Panc1 (cell line): ENCODE results near the gene MYO1B. TPM values are rescaled to one million over a fixed set of nuclear protein-coding genes. Genes with fewer than 3 reads are reported as not detected.

Experiments
- ATAC-seq: fragments of 200-7000 bp; cut with Tn5 transposase; 2 replicates; pipeline ENCODE4 v1.9.1; 2020; ENCODE audit warnings: mild to moderate bottlenecking, moderate library complexity
- BruUV-seq: library from RNA; stranded (reverse); fragments of 400-500 nt; replicated peaks from 2 replicates; lab custom pipeline; 2021; lab: Mats Ljungman, UMichigan
- CTCF ChIA-PET: fragments of 300-600 bp; sonication (Branson Sonifier 250); formaldehyde crosslinking; loops from one replicate; lab custom pipeline; 2022; ENCODE audit warnings: antibody characterized with exemption; lab: Charles Lee
- POLR2A ChIA-PET: fragments of 300-600 bp; sonication (Branson Sonifier 250); formaldehyde crosslinking; loops from one replicate; lab custom pipeline; 2022; ENCODE audit warnings: antibody characterized with exemption; lab: Charles Lee
- DNase-seq: peaks from one replicate; pipeline ENCODE4 v3.0.0-alpha.2; 2010; ENCODE audit warnings: low read depth, low spot score
- H3K27ac ChIP-seq: 2 replicates; pipeline ENCODE4 v1.5.1; 2011; ENCODE audit warnings: mild to moderate bottlenecking, low read length, inconsistent platforms
- H3K27me3 ChIP-seq: fragments of 200-500 bp; sonication (Bioruptor generic); 2 replicates; pipeline ENCODE4 v1.6.0; 2014; ENCODE audit warnings: low read length, inconsistent platforms; ENCODE audit not compliant: control insufficient read depth, insufficient read depth
- H3K36me3 ChIP-seq: fragments of 200-500 bp; sonication (Bioruptor generic); 2 replicates; pipeline ENCODE4 v1.5.1; 2014; ENCODE audit warnings: inconsistent platforms, mild to moderate bottlenecking, low read length, moderate library complexity; ENCODE audit not compliant: control insufficient read depth, insufficient read depth
- H3K4me1 ChIP-seq: 2 replicates; pipeline ENCODE4 v1.5.1; 2011; ENCODE audit warnings: inconsistent platforms, mild to moderate bottlenecking, low read length, moderate library complexity; ENCODE audit not compliant: control insufficient read depth, insufficient read depth
- H3K4me3 ChIP-seq, 2 experiments: 2 replicates each; pipeline ENCODE4 v1.5.1; 2011 to 2012; ENCODE audit warnings: low read depth in 2 of 2, low read length in 2 of 2, mild to moderate bottlenecking in 2 of 2, inconsistent platforms in 1 of 2, moderate library complexity in 1 of 2
- H3K9me3 ChIP-seq: fragments of 200-500 bp; sonication (Bioruptor generic); 2 replicates; pipeline ENCODE4 v1.5.1; 2014; ENCODE audit warnings: low read depth, mild to moderate bottlenecking, inconsistent platforms, low read length, moderate library complexity; ENCODE audit not compliant: control insufficient read depth, insufficient read depth
- POLR2AphosphoS5 ChIP-seq: IDR thresholded peaks from 2 replicates; pipeline ENCODE4 v1.6.1; 2012; ENCODE audit warnings: mild to moderate bottlenecking, low read depth, low read length, moderate library complexity
- SIN3A ChIP-seq: IDR thresholded peaks from 2 replicates; pipeline ENCODE4 v1.6.1; 2012; ENCODE audit warnings: low read depth, mild to moderate bottlenecking, low read length, moderate library complexity, borderline replicate concordance; ENCODE audit not compliant: insufficient read depth
- TCF7L2 ChIP-seq: IDR thresholded peaks from 2 replicates; pipeline ENCODE4 v1.6.1; 2011; ENCODE audit warnings: mild to moderate bottlenecking, low read depth, low read length, inconsistent platforms
- in situ Hi-C: cut with HindIII; loops from 2 replicates; pipeline ENCODE4 v1.10.0; 2016; ENCODE audit warnings: low sequenced_read_pairs, low pct_unique_long_range_greater_than_20kb
- intact Hi-C: fragments of 100-400 bp; cut with micrococcal nuclease; formaldehyde crosslinking; loops from one replicate; pipeline ENCODE4 v1.10.0; 2022; ENCODE audit not compliant: unreplicated experiment
- total RNA-seq: library from RNA; stranded (reverse); gene quantifications from one replicate; pipeline ENCODE4 v1.2.1, GENCODE V29; 2021; ENCODE audit not compliant: unreplicated experiment
- TF ChIP-seq, protein P1 (sequence below), 2 experiments: IDR thresholded peaks; 2 replicates each; pipeline ENCODE4 v1.6.1; 2011 to 2012; ENCODE audit warnings: low read depth in 2 of 2, control low read depth in 1 of 2, low read length in 1 of 2, mild to moderate bottlenecking in 1 of 2, moderate library complexity in 1 of 2; ENCODE audit not compliant: insufficient read depth in 1 of 2
- TF ChIP-seq, protein P2 (sequence below): fragments of 450-650 bp; IDR thresholded peaks from 2 replicates; pipeline ENCODE4 v1.5.1; 2017; ENCODE audit warnings: mild to moderate bottlenecking

MYO1B gene
- total RNA-seq, 1 experiment from 2014 or later, result 51.5 TPM

DNA sequence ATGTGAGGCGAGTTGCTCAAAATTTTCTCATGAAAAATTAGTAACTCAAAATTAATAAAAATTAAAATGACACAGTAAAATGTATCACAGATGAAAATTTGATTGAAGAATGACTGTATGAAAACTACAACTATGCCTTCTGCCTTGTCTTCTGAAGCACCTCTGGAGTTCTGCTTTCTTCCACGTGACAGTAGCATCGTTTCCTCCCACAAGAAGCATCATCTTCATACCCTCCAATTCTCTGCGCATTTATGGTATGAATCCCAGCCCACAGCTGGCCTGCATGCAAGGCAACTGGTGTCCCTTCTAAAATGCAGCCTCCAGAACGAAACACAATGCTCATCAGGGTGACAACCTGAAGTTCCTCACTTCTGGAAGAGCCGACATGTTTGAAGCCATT lies 189.9 kb downstream of the MYO1B start:
- in situ Hi-C loops, result no loop called here
- no peaks in the 10 kb centered on the region for H3K36me3 ChIP-seq
- no peaks in the 10 kb centered on the region for H3K4me1 ChIP-seq
- H3K9me3 ChIP-seq, result no peaks in the 10 kb centered on the region
- H3K4me3 ChIP-seq, result no peak overlapping the region
- TF ChIP-seq, protein P1, sequence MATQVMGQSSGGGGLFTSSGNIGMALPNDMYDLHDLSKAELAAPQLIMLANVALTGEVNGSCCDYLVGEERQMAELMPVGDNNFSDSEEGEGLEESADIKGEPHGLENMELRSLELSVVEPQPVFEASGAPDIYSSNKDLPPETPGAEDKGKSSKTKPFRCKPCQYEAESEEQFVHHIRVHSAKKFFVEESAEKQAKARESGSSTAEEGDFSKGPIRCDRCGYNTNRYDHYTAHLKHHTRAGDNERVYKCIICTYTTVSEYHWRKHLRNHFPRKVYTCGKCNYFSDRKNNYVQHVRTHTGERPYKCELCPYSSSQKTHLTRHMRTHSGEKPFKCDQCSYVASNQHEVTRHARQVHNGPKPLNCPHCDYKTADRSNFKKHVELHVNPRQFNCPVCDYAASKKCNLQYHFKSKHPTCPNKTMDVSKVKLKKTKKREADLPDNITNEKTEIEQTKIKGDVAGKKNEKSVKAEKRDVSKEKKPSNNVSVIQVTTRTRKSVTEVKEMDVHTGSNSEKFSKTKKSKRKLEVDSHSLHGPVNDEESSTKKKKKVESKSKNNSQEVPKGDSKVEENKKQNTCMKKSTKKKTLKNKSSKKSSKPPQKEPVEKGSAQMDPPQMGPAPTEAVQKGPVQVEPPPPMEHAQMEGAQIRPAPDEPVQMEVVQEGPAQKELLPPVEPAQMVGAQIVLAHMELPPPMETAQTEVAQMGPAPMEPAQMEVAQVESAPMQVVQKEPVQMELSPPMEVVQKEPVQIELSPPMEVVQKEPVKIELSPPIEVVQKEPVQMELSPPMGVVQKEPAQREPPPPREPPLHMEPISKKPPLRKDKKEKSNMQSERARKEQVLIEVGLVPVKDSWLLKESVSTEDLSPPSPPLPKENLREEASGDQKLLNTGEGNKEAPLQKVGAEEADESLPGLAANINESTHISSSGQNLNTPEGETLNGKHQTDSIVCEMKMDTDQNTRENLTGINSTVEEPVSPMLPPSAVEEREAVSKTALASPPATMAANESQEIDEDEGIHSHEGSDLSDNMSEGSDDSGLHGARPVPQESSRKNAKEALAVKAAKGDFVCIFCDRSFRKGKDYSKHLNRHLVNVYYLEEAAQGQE (IDR thresholded peaks at IDR 0.05; ENCODE audit: insufficient read depth in 1 of 2, low read depth in 2 of 2, low read length in 1 of 2), result no peak
- TF ChIP-seq POLR2AphosphoS5 (no peak), SIN3A (no peak), TCF7L2 (no peak)
- TF ChIP-seq, protein P2, sequence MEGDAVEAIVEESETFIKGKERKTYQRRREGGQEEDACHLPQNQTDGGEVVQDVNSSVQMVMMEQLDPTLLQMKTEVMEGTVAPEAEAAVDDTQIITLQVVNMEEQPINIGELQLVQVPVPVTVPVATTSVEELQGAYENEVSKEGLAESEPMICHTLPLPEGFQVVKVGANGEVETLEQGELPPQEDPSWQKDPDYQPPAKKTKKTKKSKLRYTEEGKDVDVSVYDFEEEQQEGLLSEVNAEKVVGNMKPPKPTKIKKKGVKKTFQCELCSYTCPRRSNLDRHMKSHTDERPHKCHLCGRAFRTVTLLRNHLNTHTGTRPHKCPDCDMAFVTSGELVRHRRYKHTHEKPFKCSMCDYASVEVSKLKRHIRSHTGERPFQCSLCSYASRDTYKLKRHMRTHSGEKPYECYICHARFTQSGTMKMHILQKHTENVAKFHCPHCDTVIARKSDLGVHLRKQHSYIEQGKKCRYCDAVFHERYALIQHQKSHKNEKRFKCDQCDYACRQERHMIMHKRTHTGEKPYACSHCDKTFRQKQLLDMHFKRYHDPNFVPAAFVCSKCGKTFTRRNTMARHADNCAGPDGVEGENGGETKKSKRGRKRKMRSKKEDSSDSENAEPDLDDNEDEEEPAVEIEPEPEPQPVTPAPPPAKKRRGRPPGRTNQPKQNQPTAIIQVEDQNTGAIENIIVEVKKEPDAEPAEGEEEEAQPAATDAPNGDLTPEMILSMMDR, result no peak
- ATAC-seq (no peak), DNase-seq (no peak)
- H3K27me3 ChIP-seq, result no peaks in the 10 kb centered on the region
- ChIA-PET CTCF (no interaction called here), POLR2A (no interaction called here)
- intact Hi-C loops, result no loop called here
- no TSS peak for BruUV-seq
- no peak overlapping the region for H3K27ac ChIP-seq

DNA sequence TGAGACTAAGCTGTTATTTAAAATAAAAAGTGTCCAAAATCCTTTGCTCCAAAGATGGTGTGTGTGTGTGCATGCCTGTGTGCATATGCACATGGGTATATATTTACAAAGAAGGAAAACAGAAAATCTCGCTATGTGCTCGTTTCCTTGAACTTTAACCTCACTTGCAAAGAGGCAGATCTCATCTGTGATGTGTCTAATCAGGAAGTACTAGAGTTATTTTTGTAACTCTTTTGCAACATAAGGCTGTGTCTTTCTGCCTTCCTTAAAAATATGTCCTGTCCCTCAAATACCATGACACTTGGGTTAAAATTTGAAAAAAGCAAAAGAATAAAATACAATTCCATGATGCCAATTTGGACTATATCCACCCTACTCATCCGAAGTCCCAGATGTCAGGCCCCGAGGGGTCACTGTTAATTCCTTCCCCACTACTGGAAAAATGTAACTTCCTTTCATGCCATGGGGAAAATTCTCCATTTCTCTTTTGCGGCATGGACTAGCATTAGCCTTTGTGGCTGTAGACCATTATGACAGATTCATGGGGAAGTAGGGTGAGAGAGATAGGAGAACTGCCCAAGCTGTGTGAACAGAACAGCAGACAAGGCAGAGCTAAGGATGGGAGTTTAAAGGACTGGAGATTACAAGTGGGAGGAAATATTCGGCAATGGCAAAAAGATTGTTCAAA lies 191.3 kb downstream of the MYO1B start:
- BruUV-seq, result no TSS peak
- Histone ChIP-seq H3K4me3 (no peak overlapping the region), H3K27me3 (no peaks in the 10 kb centered on the region), H3K4me1 (no peaks in the 10 kb centered on the region), H3K36me3 (no peaks in the 10 kb centered on the region), H3K9me3 (no peaks in the 10 kb centered on the region), H3K27ac (no peak overlapping the region)
- CTCF ChIA-PET, result no interaction called here
- DNase-seq, result no peak
- intact Hi-C loops (no loop called here), in situ Hi-C loops (no loop called here)
- ATAC-seq, result no peak
- POLR2A ChIA-PET, result no interaction called here
- TF ChIP-seq POLR2AphosphoS5, result no peak
- TF ChIP-seq SIN3A, result no peak
- TF ChIP-seq, protein P1 (IDR thresholded peaks at IDR 0.05; ENCODE audit: insufficient read depth in 1 of 2, low read depth in 2 of 2, low read length in 1 of 2), result no peak
- TF ChIP-seq, protein P2, result no peak
- no peak for TF ChIP-seq TCF7L2
